Karpas-422 (cell line): Measurements from ENCODE around the gene OXER1. TPM values are rescaled to one million over a fixed set of nuclear protein-coding genes. Genes with fewer than 3 reads are reported as not detected.
A peak's percentile ranks its signal among the peaks of the same experiment; 100 is the strongest.

Source experiments
- DNase-seq: peaks from one replicate; pipeline ENCODE4 v3.0.0-alpha.2; 2015
- H2AFZ ChIP-seq: fragments of 200-600 bp; sonication (generic); 2 replicates; pipeline ENCODE4 v1.6.1; 2014; ENCODE audit warnings: antibody characterized with exemption, low read length, mixed read lengths
- H3K27ac ChIP-seq: fragments of 200-600 bp; sonication (generic); 2 replicates; pipeline ENCODE4 v1.5.1; 2014; ENCODE audit warnings: mild to moderate bottlenecking, low read length, moderate library complexity
- H3K27me3 ChIP-seq: fragments of 200-600 bp; sonication (generic); 2 replicates; pipeline ENCODE4 v1.6.1; 2014; ENCODE audit warnings: low read length, mixed read lengths
- H3K36me3 ChIP-seq: fragments of 200-600 bp; sonication (generic); 2 replicates; pipeline ENCODE4 v1.6.1; 2014; ENCODE audit warnings: low read length, mixed read lengths; ENCODE audit not compliant: insufficient read depth
- H3K4me1 ChIP-seq: fragments of 200-600 bp; sonication (generic); 2 replicates; pipeline ENCODE4 v1.6.1; 2014; ENCODE audit warnings: mild to moderate bottlenecking, low read length, mixed read lengths
- H3K4me2 ChIP-seq: fragments of 200-600 bp; sonication (generic); 2 replicates; pipeline ENCODE4 v1.6.1; 2014; ENCODE audit warnings: low read length, low read depth, mild to moderate bottlenecking; ENCODE audit not compliant: poor library complexity, severe bottlenecking
- H3K4me3 ChIP-seq: fragments of 200-600 bp; sonication (generic); 2 replicates; pipeline ENCODE4 v1.5.1; 2014; ENCODE audit warnings: mild to moderate bottlenecking, antibody characterized with exemption, low read length, mixed read lengths
- H3K79me2 ChIP-seq: fragments of 200-600 bp; sonication (generic); 2 replicates; pipeline ENCODE4 v1.6.1; 2014; ENCODE audit warnings: mild to moderate bottlenecking, low read length, mixed read lengths
- H3K9ac ChIP-seq: fragments of 200-600 bp; sonication (generic); 2 replicates; pipeline ENCODE4 v1.6.0; 2014; ENCODE audit warnings: low read length
- H3K9me2 ChIP-seq: fragments of 200-600 bp; sonication (generic), shearing (Covaris generic); replicated peaks from 2 replicates; pipeline ENCODE4 v1.6.0; 2014; ENCODE audit warnings: mild to moderate bottlenecking, low read length, moderate library complexity; ENCODE audit not compliant: insufficient read depth
- H3K9me3 ChIP-seq: fragments of 300-700, 200-600 bp; sonication (generic); 2 replicates; pipeline ENCODE4 v1.6.1; 2014; ENCODE audit warnings: low read length, mixed read lengths
- H4K20me1 ChIP-seq: fragments of 200-600 bp; sonication (generic); 2 replicates; pipeline ENCODE4 v1.6.1; 2014; ENCODE audit warnings: mild to moderate bottlenecking, antibody characterized with exemption, low read length, low read depth; ENCODE audit not compliant: insufficient read depth
- total RNA-seq: library from RNA; depleted of rRNA; stranded (reverse); fragments of >200 nt; shearing (Covaris generic); gene quantifications from 2 replicates; pipeline ENCODE4 v1.2.3, GENCODE V29; 2014; ENCODE audit warnings: low replicate concordance; rRNA removed

OXER1 gene, protein sequence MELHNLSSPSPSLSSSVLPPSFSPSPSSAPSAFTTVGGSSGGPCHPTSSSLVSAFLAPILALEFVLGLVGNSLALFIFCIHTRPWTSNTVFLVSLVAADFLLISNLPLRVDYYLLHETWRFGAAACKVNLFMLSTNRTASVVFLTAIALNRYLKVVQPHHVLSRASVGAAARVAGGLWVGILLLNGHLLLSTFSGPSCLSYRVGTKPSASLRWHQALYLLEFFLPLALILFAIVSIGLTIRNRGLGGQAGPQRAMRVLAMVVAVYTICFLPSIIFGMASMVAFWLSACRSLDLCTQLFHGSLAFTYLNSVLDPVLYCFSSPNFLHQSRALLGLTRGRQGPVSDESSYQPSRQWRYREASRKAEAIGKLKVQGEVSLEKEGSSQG
- total RNA-seq, result not detected in 2 replicates

DNA sequence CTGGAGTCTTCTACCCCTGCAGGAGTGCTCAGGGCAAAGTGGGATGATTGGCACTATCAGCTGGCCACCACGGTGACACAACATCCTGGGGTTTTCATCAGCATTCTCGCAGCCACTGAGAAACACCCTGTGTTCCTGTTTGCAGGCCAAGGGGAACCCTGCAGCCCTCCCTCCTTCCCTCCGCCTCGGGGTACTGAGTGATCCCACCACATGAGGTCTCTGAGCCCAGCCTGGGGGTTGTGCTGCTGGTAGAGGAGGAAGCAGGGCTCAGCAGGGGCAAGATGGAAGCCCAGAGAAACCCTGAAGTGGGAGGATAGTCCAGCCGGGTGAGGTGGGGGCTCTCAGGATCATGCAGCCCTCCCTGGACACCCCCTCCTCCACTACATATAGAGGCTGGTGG is at the start of gene OXER1:
OXER1 (minus strand) TSS at position 40 of the 400 bp plus-strand sequence. CDS start 73 bp downstream, outside the sequence.
- no peaks in the 10 kb centered on the region for H4K20me1 ChIP-seq
- H2AFZ ChIP-seq, result no peak within 1 kb of the TSS
- DNase-seq, result no peak
- no peak within 1 kb of the TSS for H3K4me2 ChIP-seq
- H3K4me3 ChIP-seq, result no peak within 1 kb of the TSS
- H3K36me3 ChIP-seq, result peaks cover 4% of the 10 kb centered on the region; the same call in 1 of the 2 replicates
- no peak within 1 kb of the TSS for H3K9ac ChIP-seq
- H3K27ac ChIP-seq, result no peak within 1 kb of the TSS
- no peaks in the 10 kb centered on the region for H3K27me3 ChIP-seq
- H3K9me2 ChIP-seq, result no peaks in the 10 kb centered on the region
- H3K4me1 ChIP-seq, result no peaks in the 10 kb centered on the region
- H3K9me3 ChIP-seq, result no peaks in the 10 kb centered on the region
- no peaks in the 10 kb centered on the region for H3K79me2 ChIP-seq

- Histone ChIP-seq H2AFZ (no peak overlapping the region), H3K4me3 (no peak overlapping the region), H3K79me2 (no peaks in the 10 kb centered on the region), H3K4me2 (no peak overlapping the region), H3K9me2 (no peaks in the 10 kb centered on the region), H3K9ac (no peak overlapping the region), H3K9me3 (peaks cover 3% of the 10 kb centered on the region; the same call in 1 of the 2 replicates), H3K27ac (no peak overlapping the region), H4K20me1 (no peaks in the 10 kb centered on the region), H3K36me3 (peaks cover 4% of the 10 kb centered on the region; the same call in 1 of the 2 replicates), H3K4me1 (peaks cover 23% of the 10 kb centered on the region), H3K27me3 (no peaks in the 10 kb centered on the region)
- DNase-seq, result no peak
Measured at GRCh38 chr2:42812899-42813479, 49.1 kb upstream of the OXER1 start.

GRCh38 chr2:42810971-42811811 is 47.3 kb upstream of the OXER1 start:
- peaks cover 23% of the 10 kb centered on the region for H3K4me1 ChIP-seq
- H4K20me1 ChIP-seq, result no peaks in the 10 kb centered on the region
- H3K4me3 ChIP-seq, result peak overlapping the region; percentile 85
- peak overlapping the region; percentile 77 for H2AFZ ChIP-seq
- H3K4me2 ChIP-seq, result peak overlapping the region; percentile 97
- DNase-seq, result peak; percentile 70
- H3K36me3 ChIP-seq, result peaks cover 4% of the 10 kb centered on the region; the same call in 1 of the 2 replicates
- H3K27ac ChIP-seq, result peak overlapping the region; percentile 87
- no peaks in the 10 kb centered on the region for H3K79me2 ChIP-seq
- peaks cover 3% of the 10 kb centered on the region; the same call in 1 of the 2 replicates for H3K9me3 ChIP-seq
- H3K9me2 ChIP-seq, result no peaks in the 10 kb centered on the region
- peak overlapping the region; percentile 87 for H3K9ac ChIP-seq
- H3K27me3 ChIP-seq, result no peaks in the 10 kb centered on the region

GRCh38 chr2:42810121-42810970 is 46.4 kb upstream of the OXER1 start:
- H3K27me3 ChIP-seq, result no peaks in the 10 kb centered on the region
- H3K9me3 ChIP-seq, result peaks cover 3% of the 10 kb centered on the region; the same call in 1 of the 2 replicates
- peak overlapping the region; percentile 87 for H3K9ac ChIP-seq
- peaks cover 23% of the 10 kb centered on the region for H3K4me1 ChIP-seq
- H3K36me3 ChIP-seq, result peaks cover 4% of the 10 kb centered on the region; the same call in 1 of the 2 replicates
- peak overlapping the region; percentile 97 for H3K4me2 ChIP-seq
- peak; percentile 96 for DNase-seq
- H3K4me3 ChIP-seq, result peak overlapping the region; percentile 85
- H3K27ac ChIP-seq, result peak overlapping the region; percentile 87
- no peaks in the 10 kb centered on the region for H3K79me2 ChIP-seq
- H3K9me2 ChIP-seq, result no peaks in the 10 kb centered on the region
- H2AFZ ChIP-seq, result peak overlapping the region; percentile 77
- H4K20me1 ChIP-seq, result no peaks in the 10 kb centered on the region

- H2AFZ ChIP-seq, result peak overlapping the region; percentile 97
- H3K79me2 ChIP-seq, result no peaks in the 10 kb centered on the region
- peaks cover 4% of the 10 kb centered on the region; the same call in 1 of the 2 replicates for H3K36me3 ChIP-seq
- H3K27ac ChIP-seq, result peak overlapping the region; percentile 87
- H3K4me3 ChIP-seq, result peak overlapping the region; percentile 85
- DNase-seq, result peak; percentile 93
- peaks cover 23% of the 10 kb centered on the region for H3K4me1 ChIP-seq
- peak overlapping the region; percentile 87 for H3K9ac ChIP-seq
- H3K9me2 ChIP-seq, result no peaks in the 10 kb centered on the region
- H3K4me2 ChIP-seq, result peak overlapping the region; percentile 97
- H4K20me1 ChIP-seq, result no peaks in the 10 kb centered on the region
- H3K9me3 ChIP-seq, result peaks cover 3% of the 10 kb centered on the region; the same call in 1 of the 2 replicates
- no peaks in the 10 kb centered on the region for H3K27me3 ChIP-seq
Measured at GRCh38 chr2:42809819-42810120, 45.8 kb upstream of the OXER1 start.

DNA sequence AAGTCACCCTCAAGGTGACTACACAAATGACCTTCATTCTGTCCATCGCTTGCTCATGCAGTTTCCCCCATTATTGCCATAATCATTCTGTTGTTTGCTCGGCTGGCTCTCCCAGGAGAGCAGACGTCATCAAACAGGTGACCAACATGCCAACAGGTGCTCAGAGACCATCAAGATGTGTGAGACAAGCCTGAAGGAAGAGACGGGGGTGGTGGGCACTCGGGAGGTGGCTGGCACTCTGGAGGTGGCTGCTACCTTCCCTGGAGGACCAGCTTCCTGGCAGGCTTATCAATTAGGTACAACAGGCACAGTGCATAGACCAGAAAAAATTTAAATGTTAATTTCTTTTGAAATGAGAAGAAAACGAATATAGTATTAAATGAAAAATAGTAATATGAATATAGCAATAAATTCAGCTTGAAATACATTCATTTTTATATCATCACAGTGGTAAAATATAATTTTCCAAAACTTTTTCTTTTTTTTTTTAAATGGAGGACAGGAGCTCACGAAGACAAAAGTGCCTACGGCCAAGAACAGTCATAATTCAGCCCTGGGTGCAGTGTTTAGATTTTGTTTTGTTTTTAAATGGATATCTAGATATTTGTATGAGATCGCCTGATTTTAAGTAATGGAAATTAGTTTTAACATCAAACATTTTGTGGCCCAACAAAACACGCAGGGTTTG is 45.3 kb upstream of the OXER1 start:
- Histone ChIP-seq H3K4me3 (peak overlapping the region; percentile 85), H3K9ac (peak overlapping the region; percentile 87), H3K4me2 (peak overlapping the region; percentile 97)

GRCh38 chr2:42808301-42808700 is 44.4 kb upstream of the OXER1 start:
- no peak overlapping the region for H2AFZ ChIP-seq
- H3K36me3 ChIP-seq, result no peaks in the 10 kb centered on the region
- no peak for DNase-seq
- no peaks in the 10 kb centered on the region for H3K27me3 ChIP-seq
- no peaks in the 10 kb centered on the region for H4K20me1 ChIP-seq
- no peak overlapping the region for H3K27ac ChIP-seq
- no peak overlapping the region for H3K4me2 ChIP-seq
- H3K9me2 ChIP-seq, result no peaks in the 10 kb centered on the region
- no peaks in the 10 kb centered on the region for H3K79me2 ChIP-seq
- no peak overlapping the region for H3K9ac ChIP-seq
- peaks cover 23% of the 10 kb centered on the region for H3K4me1 ChIP-seq
- no peak overlapping the region for H3K4me3 ChIP-seq
- no peaks in the 10 kb centered on the region for H3K9me3 ChIP-seq

More for the DNA sequence above, 45.3 kb upstream of the OXER1 start:
- H3K9me3 ChIP-seq, result peaks cover 3% of the 10 kb centered on the region; the same call in 1 of the 2 replicates
- no peaks in the 10 kb centered on the region for H4K20me1 ChIP-seq
- H3K27ac ChIP-seq, result peak overlapping the region; percentile 87
- H3K27me3 ChIP-seq, result no peaks in the 10 kb centered on the region
- peak overlapping the region; percentile 97 for H2AFZ ChIP-seq
- peaks cover 23% of the 10 kb centered on the region for H3K4me1 ChIP-seq
- H3K79me2 ChIP-seq, result no peaks in the 10 kb centered on the region
- peaks cover 4% of the 10 kb centered on the region; the same call in 1 of the 2 replicates for H3K36me3 ChIP-seq
- peak; percentile 51 for DNase-seq
- H3K9me2 ChIP-seq, result no peaks in the 10 kb centered on the region
